Activated naive CD4-positive, alpha-beta T cell treated with anti-CD3 and anti-CD28 coated beads, Interleukin-2, amount 10 ng/mL, durations not matched to agents 7 days and 5 days (primary cell): ENCODE data around the gene ZCCHC3.

Source experiments
- CTCF ChIA-PET: fragments of 350-600 bp; sonication (Branson Sonifier 250); formaldehyde crosslinking; loops from one replicate; lab custom pipeline; 2021; ENCODE audit warnings: antibody characterized with exemption; lab: Charles Lee
- DNase-seq: peaks from one replicate; pipeline ENCODE4 v3.0.0-alpha.2; 2020
- H3K27ac Mint-ChIP-seq: one replicate; pipeline ENCODE4 v1.8.0; 2021; ENCODE audit warnings: mild to moderate bottlenecking, moderate library complexity, mixed read lengths
- H3K27me3 Mint-ChIP-seq: one replicate; pipeline ENCODE4 v1.8.0; 2021; ENCODE audit warnings: mild to moderate bottlenecking, mixed read lengths
- H3K36me3 Mint-ChIP-seq: one replicate; pipeline ENCODE4 v1.8.0; 2021; ENCODE audit warnings: mixed read lengths
- H3K4me1 Mint-ChIP-seq: one replicate; pipeline ENCODE4 v1.8.0; 2021; ENCODE audit warnings: mixed read lengths
- H3K4me3 Mint-ChIP-seq: one replicate; pipeline ENCODE4 v1.8.0; 2021; ENCODE audit warnings: mild to moderate bottlenecking, moderate library complexity, mixed read lengths
- H3K9me3 Mint-ChIP-seq: one replicate; pipeline ENCODE4 v1.8.0; 2021; ENCODE audit warnings: mixed read lengths

Gene ZCCHC3

GRCh38 chr20:295804-296203 is 1.6 kb upstream of the ZCCHC3 start:
- peak overlapping the region; percentile 100 for H3K27ac Mint-ChIP-seq
- H3K27me3 Mint-ChIP-seq, result peaks cover 8% of the 10 kb centered on the region
- CTCF ChIA-PET, result interaction anchor here (1.2 kb wide), 1 partner anchor 112 kb away, joined by 3 read pairs; no protein-coding TSS in a partner anchor
- H3K36me3 Mint-ChIP-seq, result peaks cover 31% of the 10 kb centered on the region
- DNase-seq, result no peak
- H3K9me3 Mint-ChIP-seq, result no peaks in the 10 kb centered on the region
- peaks cover 38% of the 10 kb centered on the region for H3K4me1 Mint-ChIP-seq
- peak overlapping the region; percentile 98 for H3K4me3 Mint-ChIP-seq

GRCh38 chr20:297925-298775 is 780 bp downstream of the ZCCHC3 start:
- Mint-ChIP-seq H3K4me3 (peak overlapping the region; percentile 89), H3K9me3 (no peaks in the 10 kb centered on the region), H3K27me3 (peaks cover 5% of the 10 kb centered on the region), H3K27ac (peak overlapping the region; percentile 94), H3K36me3 (peaks cover 44% of the 10 kb centered on the region), H3K4me1 (peaks cover 49% of the 10 kb centered on the region)
- DNase-seq, result peak; percentile 66
- CTCF ChIA-PET, result interaction anchor here (0.6 to 2.5 kb wide), 5 partner anchors 16 to 64 kb away, joined by 3 to 10 read pairs (median 4); no protein-coding TSS in a partner anchor

- Mint-ChIP-seq H3K4me1 (peaks cover 49% of the 10 kb centered on the region), H3K36me3 (peaks cover 44% of the 10 kb centered on the region), H3K27ac (peak overlapping the region; percentile 94), H3K9me3 (no peaks in the 10 kb centered on the region), H3K4me3 (peak overlapping the region; percentile 89), H3K27me3 (peaks cover 5% of the 10 kb centered on the region)
- no peak for DNase-seq
- CTCF ChIA-PET, result interaction anchor here (0.6 to 2.5 kb wide), 6 partner anchors 17 to 63 kb away, joined by 3 to 10 read pairs (median 4); no protein-coding TSS in a partner anchor
Observed at GRCh38 chr20:298776-299391, 1.5 kb downstream of the ZCCHC3 start.

GRCh38 chr20:300345-300990 is 3.1 kb downstream of the ZCCHC3 start:
- no peak for DNase-seq
- Mint-ChIP-seq H3K9me3 (no peaks in the 10 kb centered on the region), H3K27me3 (peaks cover 5% of the 10 kb centered on the region), H3K36me3 (peaks cover 44% of the 10 kb centered on the region), H3K27ac (no peak overlapping the region), H3K4me1 (peaks cover 49% of the 10 kb centered on the region), H3K4me3 (peak overlapping the region; percentile 59)
- CTCF ChIA-PET, result interaction anchor here (0.8 to 2.5 kb wide), 4 partner anchors 9 to 72 kb away, joined by 3 to 10 read pairs (median 3); no protein-coding TSS in a partner anchor

GRCh38 chr20:301886-302848 is 4.8 kb downstream of the ZCCHC3 start:
- DNase-seq, result no peak
- Mint-ChIP-seq H3K4me3 (no peak overlapping the region), H3K36me3 (peaks cover 42% of the 10 kb centered on the region), H3K4me1 (peaks cover 34% of the 10 kb centered on the region), H3K27ac (no peak overlapping the region), H3K9me3 (no peaks in the 10 kb centered on the region), H3K27me3 (peaks cover 8% of the 10 kb centered on the region)
- CTCF ChIA-PET, result no interaction called here

- Mint-ChIP-seq H3K9me3 (no peaks in the 10 kb centered on the region), H3K4me3 (no peak overlapping the region), H3K36me3 (peaks cover 13% of the 10 kb centered on the region), H3K4me1 (peaks cover 27% of the 10 kb centered on the region), H3K27me3 (peaks cover 9% of the 10 kb centered on the region), H3K27ac (no peak overlapping the region)
- CTCF ChIA-PET, result no interaction called here
- DNase-seq, result no peak
Observed at GRCh38 chr20:305745-306144, 8.4 kb downstream of the ZCCHC3 start.

- H3K36me3 Mint-ChIP-seq, result no peaks in the 10 kb centered on the region
- H3K27me3 Mint-ChIP-seq, result peaks cover 17% of the 10 kb centered on the region
- H3K4me3 Mint-ChIP-seq, result no peak overlapping the region
- H3K9me3 Mint-ChIP-seq, result no peaks in the 10 kb centered on the region
- H3K27ac Mint-ChIP-seq, result no peak overlapping the region
- CTCF ChIA-PET, result interaction anchor here (1.0 to 3.3 kb wide), 2 partner anchors 22 to 39 kb away, joined by 3 to 13 read pairs; no protein-coding TSS in a partner anchor
- peaks cover 19% of the 10 kb centered on the region for H3K4me1 Mint-ChIP-seq
- no peak for DNase-seq
Observed at GRCh38 chr20:308427-309038, 11.2 kb downstream of the ZCCHC3 start.

GRCh38 chr20:309306-309840 is 12.0 kb downstream of the ZCCHC3 start:
- peaks cover 17% of the 10 kb centered on the region for H3K27me3 Mint-ChIP-seq
- CTCF ChIA-PET, result interaction anchor here (0.6 to 3.3 kb wide), 4 partner anchors 8 to 21 kb away, joined by 3 to 13 read pairs (median 3); partner anchors contain the start of gene ZCCHC3
- peak overlapping the region; percentile 28 for H3K27ac Mint-ChIP-seq
- H3K4me1 Mint-ChIP-seq, result peaks cover 19% of the 10 kb centered on the region
- H3K36me3 Mint-ChIP-seq, result no peaks in the 10 kb centered on the region
- H3K9me3 Mint-ChIP-seq, result no peaks in the 10 kb centered on the region
- DNase-seq, result no peak
- H3K4me3 Mint-ChIP-seq, result no peak overlapping the region

GRCh38 chr20:309841-310644 is 12.7 kb downstream of the ZCCHC3 start:
- H3K27ac Mint-ChIP-seq, result peak overlapping the region; percentile 28
- H3K4me1 Mint-ChIP-seq, result peaks cover 19% of the 10 kb centered on the region
- H3K4me3 Mint-ChIP-seq, result peak overlapping the region; percentile 65
- peaks cover 17% of the 10 kb centered on the region for H3K27me3 Mint-ChIP-seq
- no peaks in the 10 kb centered on the region for H3K9me3 Mint-ChIP-seq
- peak; percentile 87 for DNase-seq
- CTCF ChIA-PET, result interaction anchor here (0.6 to 3.3 kb wide), 7 partner anchors 9 to 20 kb away, joined by 3 to 13 read pairs (median 3); partner anchors contain the start of genes SOX12 and ZCCHC3
- no peaks in the 10 kb centered on the region for H3K36me3 Mint-ChIP-seq

- Mint-ChIP-seq H3K9me3 (no peaks in the 10 kb centered on the region), H3K4me1 (peaks cover 19% of the 10 kb centered on the region), H3K4me3 (peak overlapping the region; percentile 65), H3K27ac (no peak overlapping the region), H3K36me3 (no peaks in the 10 kb centered on the region), H3K27me3 (peaks cover 17% of the 10 kb centered on the region)
- CTCF ChIA-PET, result interaction anchor here (0.6 to 3.3 kb wide), 7 partner anchors 9 to 26 kb away, joined by 3 to 13 read pairs (median 3); partner anchors contain the start of gene SOX12
- DNase-seq, result no peak
Observed at GRCh38 chr20:310645-311044, 13.3 kb downstream of the ZCCHC3 start.

- Mint-ChIP-seq H3K27ac (no peak overlapping the region), H3K27me3 (peaks cover 15% of the 10 kb centered on the region), H3K36me3 (no peaks in the 10 kb centered on the region), H3K9me3 (no peaks in the 10 kb centered on the region), H3K4me1 (peaks cover 19% of the 10 kb centered on the region), H3K4me3 (no peak overlapping the region)
- DNase-seq, result no peak
- CTCF ChIA-PET, result interaction anchor here (1.7 kb wide), 2 partner anchors 19 to 42 kb away, joined by 3 to 5 read pairs; no protein-coding TSS in a partner anchor
Observed at GRCh38 chr20:311609-312008, 14.2 kb downstream of the ZCCHC3 start.

GRCh38 chr20:312067-312466 is 14.7 kb downstream of the ZCCHC3 start:
- H3K4me3 Mint-ChIP-seq, result no peak overlapping the region

More at GRCh38 chr20:312067-312466, 14.7 kb downstream of the ZCCHC3 start:
- no peak for DNase-seq
- CTCF ChIA-PET, result interaction anchor here (1.7 kb wide), 2 partner anchors 19 to 42 kb away, joined by 3 to 5 read pairs; no protein-coding TSS in a partner anchor
- no peaks in the 10 kb centered on the region for H3K36me3 Mint-ChIP-seq
- peaks cover 12% of the 10 kb centered on the region for H3K27me3 Mint-ChIP-seq
- H3K9me3 Mint-ChIP-seq, result no peaks in the 10 kb centered on the region
- no peak overlapping the region for H3K27ac Mint-ChIP-seq
- H3K4me1 Mint-ChIP-seq, result peaks cover 19% of the 10 kb centered on the region
